IMR-90 (cell line): ENCODE results near the gene SAMHD1. TPM values are rescaled to one million over a fixed set of nuclear protein-coding genes. Genes with fewer than 3 reads are reported as not detected.

Source experiments
- ATAC-seq: fragments of 200-7000 bp; cut with Tn5 transposase; 2 replicates; pipeline ENCODE4 v1.9.1; 2020; ENCODE audit warnings: low read depth, mild to moderate bottlenecking, moderate library complexity
- BruUV-seq: library from RNA; stranded (reverse); fragments of 400-500 nt; replicated peaks from 2 replicates; lab custom pipeline; 2021; lab: Mats Ljungman, UMichigan
- CTCF ChIA-PET: fragments of 300-600 bp; formaldehyde crosslinking; extraction: SDS; loops from one replicate; lab custom pipeline; 2021; ENCODE audit warnings: antibody characterized with exemption; lab: Yijun Ruan, JAX
- POLR2A ChIA-PET: fragments of 300-600 bp; sonication (Branson Sonifier 250); formaldehyde crosslinking; loops from one replicate; lab custom pipeline; 2022; ENCODE audit warnings: antibody characterized with exemption; ENCODE audit not compliant: unreplicated experiment; lab: Charles Lee
- DNase-seq: peaks from one replicate; pipeline ENCODE4 v3.0.0; 2013
- H2AFZ ChIP-seq: replicated peaks from 2 replicates; pipeline ENCODE3; 2013; ENCODE audit warnings: low read length, mild to moderate bottlenecking; ENCODE audit not compliant: poor library complexity
- H2AK5ac ChIP-seq: 2 replicates; pipeline ENCODE4 v1.6.1; 2013; ENCODE audit warnings: low read depth, low read length, inconsistent platforms
- H2AK9ac ChIP-seq: replicated peaks from 2 replicates; pipeline ENCODE3; 2013; ENCODE audit warnings: mild to moderate bottlenecking, low read depth, low read length, moderate library complexity; ENCODE audit not compliant: poor library complexity
- H2BK120ac ChIP-seq: 2 replicates; pipeline ENCODE4 v1.6.1; 2013; ENCODE audit warnings: low read depth, low read length, inconsistent platforms
- H2BK15ac ChIP-seq: 3 replicates; pipeline ENCODE4 v1.6.1; 2013; ENCODE audit warnings: low read depth, low read length, inconsistent platforms
- H2BK20ac ChIP-seq: 2 replicates; pipeline ENCODE4 v1.6.1; 2013; ENCODE audit warnings: low read depth, mild to moderate bottlenecking, inconsistent platforms, low read length, moderate library complexity
- H2BK5ac ChIP-seq: 2 replicates; pipeline ENCODE4 v1.6.1; 2013; ENCODE audit warnings: mild to moderate bottlenecking, low read depth, low read length, inconsistent platforms; ENCODE audit not compliant: poor library complexity, severe bottlenecking
- H3K14ac ChIP-seq: replicated peaks from 2 replicates; pipeline ENCODE4 v1.6.1; 2013; ENCODE audit warnings: low read depth, low read length, inconsistent platforms
- H3K18ac ChIP-seq: 2 replicates; pipeline ENCODE4 v1.6.1; 2013; ENCODE audit warnings: low read depth, low read length, control low read depth
- H3K23ac ChIP-seq: 2 replicates; pipeline ENCODE4 v1.6.1; 2013; ENCODE audit warnings: low read depth, low read length, inconsistent platforms
- H3K27ac ChIP-seq: 2 replicates; pipeline ENCODE4 v1.5.1; 2013; ENCODE audit warnings: mild to moderate bottlenecking, control low read depth, low read length; ENCODE audit not compliant: insufficient read depth
- H3K27me3 ChIP-seq: 2 replicates; pipeline ENCODE4 v1.6.1; 2013; ENCODE audit warnings: low read length; ENCODE audit not compliant: control insufficient read depth, insufficient read depth
- H3K36me3 ChIP-seq: 2 replicates; pipeline ENCODE4 v1.6.1; 2013; ENCODE audit warnings: low read length, mixed read lengths; ENCODE audit not compliant: control insufficient read depth, insufficient read depth
- H3K4ac ChIP-seq: 2 replicates; pipeline ENCODE4 v1.6.1; 2013; ENCODE audit warnings: low read depth, low read length, inconsistent platforms
- H3K4me1 ChIP-seq: 2 replicates; pipeline ENCODE4 v1.6.1; 2013; ENCODE audit warnings: low read length, mixed read lengths; ENCODE audit not compliant: control insufficient read depth, insufficient read depth
- H3K4me2 ChIP-seq: 2 replicates; pipeline ENCODE4 v1.6.1; 2013; ENCODE audit warnings: low read depth, mild to moderate bottlenecking, control low read depth, low read length, moderate library complexity
- H3K4me3 ChIP-seq: 2 replicates; pipeline ENCODE4 v1.5.1; 2013; ENCODE audit warnings: low read depth, mild to moderate bottlenecking, control low read depth, low read length, moderate library complexity; ENCODE audit not compliant: insufficient read depth
- H3K56ac ChIP-seq: 2 replicates; pipeline ENCODE4 v1.6.1; 2013; ENCODE audit warnings: low read length, inconsistent platforms; ENCODE audit not compliant: insufficient read depth; ENCODE audit errors: extremely low read depth
- H3K79me1 ChIP-seq, 2 experiments: 2 replicates each; pipeline ENCODE4 v1.6.1; 2013; ENCODE audit warnings: low read length in 2 of 2, inconsistent platforms in 1 of 2, low read depth in 1 of 2
- H3K9ac ChIP-seq: 2 replicates; pipeline ENCODE4 v1.6.1; 2013; ENCODE audit warnings: low read depth, low read length, control low read depth
- H3K9me1 ChIP-seq: 2 replicates; pipeline ENCODE4 v1.6.1; 2013; ENCODE audit warnings: low read length, inconsistent platforms; ENCODE audit not compliant: insufficient read depth
- H3K9me3 ChIP-seq: 2 replicates; pipeline ENCODE4 v1.6.1; 2013; ENCODE audit warnings: low read length; ENCODE audit not compliant: control insufficient read depth, insufficient read depth
- H4K20me1 ChIP-seq: 2 replicates; pipeline ENCODE4 v1.6.1; 2013; ENCODE audit warnings: low read length, inconsistent platforms; ENCODE audit not compliant: insufficient read depth
- H4K5ac ChIP-seq: 2 replicates; pipeline ENCODE4 v1.6.1; 2013; ENCODE audit warnings: mild to moderate bottlenecking, low read depth, low read length, control low read depth
- H4K8ac ChIP-seq, 2 experiments: 2 replicates each; pipeline ENCODE4 v1.6.1; 2013; ENCODE audit warnings: low read depth in 2 of 2, low read length in 2 of 2, control low read depth in 1 of 2, inconsistent platforms in 1 of 2
- H4K91ac ChIP-seq: 2 replicates; pipeline ENCODE4 v1.6.1; 2013; ENCODE audit warnings: low read depth, low read length, inconsistent platforms; ENCODE audit not compliant: insufficient read depth
- BHLHE40 ChIP-seq: fragments of 150-350 bp; IDR thresholded peaks from 2 replicates; pipeline ENCODE4 v1.6.1; 2016; ENCODE audit warnings: mild to moderate bottlenecking, low read depth, low read length
- CEBPB ChIP-seq: IDR thresholded peaks from 2 replicates; pipeline ENCODE4 v1.6.1; 2012; ENCODE audit warnings: low read depth, low read length, improper control_type of control experiment
- CHD1 ChIP-seq: IDR thresholded peaks from 2 replicates; pipeline ENCODE4 v1.6.1; 2012; ENCODE audit warnings: low read depth, low read length, improper control_type of control experiment
- CTCF ChIP-seq: conservative IDR thresholded peaks from 2 replicates; pipeline ENCODE4 v1.5.1; 2012; ENCODE audit warnings: mild to moderate bottlenecking, low read depth, low read length, improper control_type of control experiment
- ELK1 ChIP-seq: fragments of 150-350 bp; IDR thresholded peaks from 2 replicates; pipeline ENCODE4 v1.6.1; 2016; ENCODE audit warnings: low read depth, mild to moderate bottlenecking, low read length, moderate library complexity, borderline replicate concordance
- FOS ChIP-seq: fragments of 150-350 bp; IDR thresholded peaks from 2 replicates; pipeline ENCODE4 v1.6.1; 2016; ENCODE audit warnings: low read depth, low read length
- MAZ ChIP-seq: IDR thresholded peaks from 2 replicates; pipeline ENCODE4 v1.6.1; 2012; ENCODE audit warnings: low read depth, mild to moderate bottlenecking, low read length, improper control_type of control experiment, moderate library complexity, borderline replicate concordance
- MXI1 ChIP-seq: IDR thresholded peaks from 2 replicates; pipeline ENCODE4 v1.6.1; 2012; ENCODE audit warnings: low read depth, mild to moderate bottlenecking, low read length, moderate library complexity, borderline replicate concordance
- NFE2L2 ChIP-seq: fragments of 150-350 bp; IDR thresholded peaks from 2 replicates; pipeline ENCODE4 v1.6.1; 2016; ENCODE audit warnings: low read depth, mild to moderate bottlenecking, low read length
- POLR2A ChIP-seq: IDR thresholded peaks from 2 replicates; pipeline ENCODE4 v1.6.1; 2012; ENCODE audit warnings: mild to moderate bottlenecking, low read depth, low read length
- RAD21 ChIP-seq: IDR thresholded peaks from 2 replicates; pipeline ENCODE4 v1.6.1; 2012; ENCODE audit warnings: low read length, improper control_type of control experiment
- RCOR1 ChIP-seq: IDR thresholded peaks from 2 replicates; pipeline ENCODE4 v1.6.1; 2012; ENCODE audit warnings: mild to moderate bottlenecking, low read length, improper control_type of control experiment; ENCODE audit not compliant: insufficient replicate concordance
- RFX5 ChIP-seq: IDR thresholded peaks from 2 replicates; pipeline ENCODE4 v1.8.0; 2012; ENCODE audit warnings: low read depth, mild to moderate bottlenecking, low read length, moderate library complexity
- SMC3 ChIP-seq: fragments of 150-350 bp; IDR thresholded peaks from 2 replicates; pipeline ENCODE4 v1.6.1; 2016; ENCODE audit warnings: low read depth, mild to moderate bottlenecking, antibody characterized with exemption, low read length, moderate library complexity
- USF2 ChIP-seq: fragments of 150-350 bp; IDR thresholded peaks from 2 replicates; pipeline ENCODE4 v1.6.1; 2017; ENCODE audit warnings: mild to moderate bottlenecking, antibody characterized with exemption, low read length, low read depth
- WGBS, 2 experiments: methylation state at CpG; one replicate each; pipeline versions ENCODE4 v1.1.5 to v1.1.7; 2013; ENCODE audit warnings: missing lambda C conversion rate in 2 of 2; ENCODE audit not compliant: insufficient read length in 1 of 2; ENCODE audit errors: extremely low coverage in 2 of 2; 5-methylcytosine and 5-hydroxymethylcytosine counted together
- dilution Hi-C: fragments of 300-500 bp; cut with HindIII; formaldehyde crosslinking; loops from one replicate; pipeline ENCODE4 v1.14.3; 2018; ENCODE audit warnings: low sequenced_read_pairs; ENCODE audit not compliant: unreplicated experiment
- in situ Hi-C: fragments of 300-500 bp; cut with MboI; formaldehyde crosslinking; loops from 3 replicates; pipeline ENCODE4 v1.14.3; 2019; ENCODE audit warnings: low sequenced_read_pairs, inconsistent platforms, mixed read lengths
- intact Hi-C: fragments of 100-400 bp; cut with micrococcal nuclease; formaldehyde crosslinking; loops from 2 replicates; pipeline ENCODE4 v1.10.0; 2022
- polyA plus RNA-seq, 3 experiments: library from polyadenylated mRNA; depleted of rRNA; stranded (reverse); fragments of >200 nt; gene quantifications; 2 replicates each; pipeline ENCODE4 v1.2.3, GENCODE V29; 2012; ENCODE audit warnings: low replicate concordance in 1 of 3
- total RNA-seq: library from RNA; depleted of rRNA; stranded (reverse); fragments of >200 nt; gene quantifications from 2 replicates; pipeline ENCODE4 v1.2.3, GENCODE V29; 2012

Gene SAMHD1
- total and polyA plus RNA-seq, 2 of the 4 experiments (the other 2 are of a cell fraction), result 6.3 to 14.9 TPM

GRCh38 chr20:36883977-36884535 is 67.5 kb downstream of the SAMHD1 start:
- no peaks in the 10 kb centered on the region for H3K79me1 ChIP-seq
- no peak overlapping the region for H3K56ac ChIP-seq
- H3K27ac ChIP-seq, result no peak overlapping the region
- H3K27me3 ChIP-seq, result peaks cover 4% of the 10 kb centered on the region
- H4K91ac ChIP-seq, result no peak overlapping the region
- H4K20me1 ChIP-seq, result no peaks in the 10 kb centered on the region
- no peak overlapping the region for H3K4me3 ChIP-seq
- intact Hi-C loops (loop anchor here (10.0 kb wide), 1 partner anchor 269 kb away; no protein-coding TSS in a partner anchor), in situ Hi-C loops (no loop called here), dilution Hi-C loops (no loop called here)
- H3K4me1 ChIP-seq, result no peaks in the 10 kb centered on the region; the same call in 1 of the 2 replicates
- DNase-seq (no peak), ATAC-seq (no peak)
- WGBS, 2 experiments, result 89% methylated on average over 4 of the region's 6 CpGs; no CpG with 5 or more reads in 1 of the 2 experiments
- no peak overlapping the region for H2BK5ac ChIP-seq
- no peak overlapping the region for H2BK120ac ChIP-seq
- H3K9me1 ChIP-seq, result no peaks in the 10 kb centered on the region
- H3K9ac ChIP-seq, result no peak overlapping the region
- no peak overlapping the region for H2AK9ac ChIP-seq
- H3K18ac ChIP-seq, result no peak overlapping the region
- no peak overlapping the region for H3K4me2 ChIP-seq
- H2BK20ac ChIP-seq, result no peak overlapping the region
- no peak overlapping the region for H3K14ac ChIP-seq
- H2AFZ ChIP-seq, result no peak overlapping the region
- ChIA-PET POLR2A (no interaction called here), CTCF (no interaction called here)
- no peak overlapping the region for H4K5ac ChIP-seq
- no peak overlapping the region for H4K8ac ChIP-seq
- H3K9me3 ChIP-seq, result no peaks in the 10 kb centered on the region
- H2AK5ac ChIP-seq, result no peak overlapping the region
- no TSS peak for BruUV-seq
- no peak overlapping the region for H2BK15ac ChIP-seq
- no peaks in the 10 kb centered on the region for H3K36me3 ChIP-seq
- H3K23ac ChIP-seq, result no peak overlapping the region
- no peak overlapping the region for H3K4ac ChIP-seq
- no peak for TF ChIP-seq MXI1
- no peak for TF ChIP-seq USF2
- TF ChIP-seq MAZ, result no peak
- no peak for TF ChIP-seq RAD21
- no peak for TF ChIP-seq POLR2A
- TF ChIP-seq FOS, result no peak
- TF ChIP-seq RFX5, result no peak
- no peak for TF ChIP-seq RCOR1
- no peak for TF ChIP-seq NFE2L2
- TF ChIP-seq SMC3, result no peak
- TF ChIP-seq ELK1, result no peak
- TF ChIP-seq CEBPB, result no peak
- no peak for TF ChIP-seq CTCF
- TF ChIP-seq CHD1, result no peak
- no peak for TF ChIP-seq BHLHE40
